Sigmoid colon (tissue), 4 donors: ENCODE measurements around the gene MAPK7.

Source experiments
- EP300 ChIP-seq, 4 donors: sonication (generic); formaldehyde crosslinking; IDR thresholded peaks; one replicate each; pipeline ENCODE4 v1.6.1; 2017; ENCODE audit warnings: antibody characterized with exemption in 4 of 4
- POLR2A ChIP-seq, 2 donors: fragments of 450-650 bp; IDR thresholded peaks; one replicate each; pipeline ENCODE4 v1.6.1; 2016; ENCODE audit warnings: antibody characterized with exemption in 2 of 2, mild to moderate bottlenecking in 2 of 2, moderate library complexity in 2 of 2
- POLR2AphosphoS5 ChIP-seq, 4 donors: sonication (generic); formaldehyde crosslinking; IDR thresholded peaks; one replicate each; pipeline ENCODE4 v1.6.1; 2017; ENCODE audit warnings: antibody characterized with exemption in 4 of 4

- TF ChIP-seq EP300 (IDR thresholded peaks at IDR 0.05) (no peak), POLR2AphosphoS5 (IDR thresholded peaks at IDR 0.05) (no peak), POLR2A (IDR thresholded peaks at IDR 0.05) (no peak)
These were observed 23.6 kb upstream of the MAPK7 start for GRCh38 chr17:19354748-19355147.
